PC-9 (cell line): Measurements from ENCODE around the gene HCN4. TPM values are rescaled to one million over a fixed set of nuclear protein-coding genes. Genes with fewer than 3 reads are reported as not detected.

Source experiments
- BruUV-seq: library from RNA; stranded (reverse); fragments of 400-500 nt; replicated peaks from 2 replicates; lab custom pipeline; 2021; lab: Mats Ljungman, UMichigan
- CTCF ChIA-PET: fragments of 300-600 bp; sonication (Branson Sonifier 250); formaldehyde crosslinking; loops from one replicate; lab custom pipeline; 2022; ENCODE audit warnings: antibody characterized with exemption; lab: Charles Lee
- POLR2A ChIA-PET: fragments of 300-600 bp; sonication (Branson Sonifier 250); formaldehyde crosslinking; loops from one replicate; lab custom pipeline; 2022; ENCODE audit warnings: antibody characterized with exemption; ENCODE audit not compliant: unreplicated experiment; lab: Charles Lee
- DNase-seq, 2 experiments: peaks; one replicate each; pipeline versions ENCODE4 v3.0.0 to v3.0.0-alpha.2; 2015 to 2022; ENCODE audit warnings: mixed read lengths in 1 of 2
- H2AFZ ChIP-seq: fragments of 200-600 bp; sonication (generic); 2 replicates; pipeline ENCODE4 v1.8.1; 2017; ENCODE audit warnings: antibody characterized with exemption
- H3F3A ChIP-seq: fragments of 200-600 bp; sonication (generic); 2 replicates; pipeline ENCODE4 v1.8.1; 2017; ENCODE audit warnings: antibody characterized with exemption, mild to moderate bottlenecking, low read depth; ENCODE audit not compliant: insufficient read depth
- H3K27ac ChIP-seq: fragments of 200-600 bp; sonication (generic); 2 replicates; pipeline ENCODE4 v1.6.1; 2016; ENCODE audit warnings: mixed run types
- H3K27me3 ChIP-seq: fragments of 200-600 bp; sonication (generic); 2 replicates; pipeline ENCODE4 v1.6.1; 2016; ENCODE audit warnings: low read depth, mixed run types; ENCODE audit not compliant: insufficient read depth
- H3K36me3 ChIP-seq: fragments of 200-600 bp; sonication (generic); 2 replicates; pipeline ENCODE4 v1.6.1; 2016; ENCODE audit warnings: low read depth, mixed run types
- H3K4me1 ChIP-seq: fragments of 200-600 bp; sonication (generic); replicated peaks from 2 replicates; pipeline ENCODE4 v1.6.1; 2016; ENCODE audit warnings: mixed run types; ENCODE audit not compliant: insufficient read depth
- H3K4me2 ChIP-seq: fragments of 200-600 bp; sonication (generic); 2 replicates; pipeline ENCODE4 v1.6.1; 2017; ENCODE audit warnings: mixed run types
- H3K4me3 ChIP-seq: fragments of 200-600 bp; sonication (generic); 2 replicates; pipeline ENCODE4 v1.6.1; 2016; ENCODE audit warnings: mixed run types
- H3K79me2 ChIP-seq: fragments of 200-600 bp; sonication (generic); 2 replicates; pipeline ENCODE4 v1.6.1; 2017; ENCODE audit warnings: low read depth, mixed run types
- H3K9me2 ChIP-seq: fragments of 200-600 bp; sonication (generic); 2 replicates; pipeline ENCODE4 v1.8.1; 2017; ENCODE audit warnings: mild to moderate bottlenecking; ENCODE audit not compliant: insufficient read depth
- H3K9me3 ChIP-seq: fragments of 200-600 bp; sonication (generic); 2 replicates; pipeline ENCODE4 v1.8.1; 2016; ENCODE audit warnings: low read depth; ENCODE audit not compliant: insufficient read depth
- H4K20me1 ChIP-seq: fragments of 200-600 bp; sonication (generic); 2 replicates; pipeline ENCODE4 v1.8.1; 2017; ENCODE audit not compliant: insufficient read depth
- EZH2 ChIP-seq: fragments of 200-600 bp; sonication (generic); IDR thresholded peaks from 2 replicates; pipeline ENCODE4 v1.8.0; 2017; ENCODE audit warnings: antibody characterized with exemption, low read depth
- intact Hi-C: fragments of 100-400 bp; cut with micrococcal nuclease; formaldehyde crosslinking; loops from one replicate; pipeline ENCODE4 v1.10.0; 2022; ENCODE audit not compliant: unreplicated experiment
- total RNA-seq: library from RNA; stranded (reverse); gene quantifications from 2 replicates; pipeline ENCODE4 v1.2.3, GENCODE V29; 2021
- TF ChIP-seq, protein P1 (sequence below): fragments of 200-600 bp; sonication (generic); conservative IDR thresholded peaks from 2 replicates; pipeline ENCODE4 v1.6.1; 2017; ENCODE audit warnings: mixed run types, antibody characterized with exemption, mild to moderate bottlenecking, moderate library complexity

Gene HCN4
- total RNA-seq, 1 experiment from 2014 or later: not detected

DNA sequence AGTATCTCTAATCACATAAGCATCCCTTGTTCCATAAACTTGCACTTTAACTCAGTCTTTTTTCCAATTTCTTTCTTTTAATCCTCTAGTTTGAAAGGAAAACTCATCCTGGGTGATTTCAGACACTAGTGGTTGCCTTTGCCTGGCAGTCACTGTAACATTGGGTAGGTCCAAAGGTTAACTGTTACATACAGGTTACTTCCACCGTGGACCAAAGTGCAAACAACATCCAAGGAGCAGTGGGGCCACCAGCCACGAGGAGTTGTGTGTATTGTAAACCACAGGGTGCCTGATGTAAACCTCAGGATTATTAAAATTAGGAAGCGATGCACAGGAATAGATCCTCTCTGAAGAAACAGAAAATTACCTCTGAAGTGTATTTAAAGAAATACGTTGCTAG is 75.0 kb downstream of the HCN4 start:
- no TSS peak for BruUV-seq
- intact Hi-C loops: no loop called here
- H3K4me1 ChIP-seq: no peaks in the 10 kb centered on the region
- no peaks in the 10 kb centered on the region for H3K9me3 ChIP-seq
- ChIA-PET CTCF (no interaction called here), POLR2A (no interaction called here)
- no peak overlapping the region for H3K4me3 ChIP-seq
- no peak for DNase-seq
- no peak overlapping the region for H3K27ac ChIP-seq
- no peaks in the 10 kb centered on the region for H3K27me3 ChIP-seq
- H3K36me3 ChIP-seq: no peaks in the 10 kb centered on the region
- no peaks in the 10 kb centered on the region for H3K79me2 ChIP-seq
- H2AFZ ChIP-seq: no peak overlapping the region
- no peaks in the 10 kb centered on the region for H3F3A ChIP-seq
- no peak overlapping the region for H3K4me2 ChIP-seq
- no peaks in the 10 kb centered on the region for H3K9me2 ChIP-seq
- TF ChIP-seq EZH2: no peak
- TF ChIP-seq, protein P1, sequence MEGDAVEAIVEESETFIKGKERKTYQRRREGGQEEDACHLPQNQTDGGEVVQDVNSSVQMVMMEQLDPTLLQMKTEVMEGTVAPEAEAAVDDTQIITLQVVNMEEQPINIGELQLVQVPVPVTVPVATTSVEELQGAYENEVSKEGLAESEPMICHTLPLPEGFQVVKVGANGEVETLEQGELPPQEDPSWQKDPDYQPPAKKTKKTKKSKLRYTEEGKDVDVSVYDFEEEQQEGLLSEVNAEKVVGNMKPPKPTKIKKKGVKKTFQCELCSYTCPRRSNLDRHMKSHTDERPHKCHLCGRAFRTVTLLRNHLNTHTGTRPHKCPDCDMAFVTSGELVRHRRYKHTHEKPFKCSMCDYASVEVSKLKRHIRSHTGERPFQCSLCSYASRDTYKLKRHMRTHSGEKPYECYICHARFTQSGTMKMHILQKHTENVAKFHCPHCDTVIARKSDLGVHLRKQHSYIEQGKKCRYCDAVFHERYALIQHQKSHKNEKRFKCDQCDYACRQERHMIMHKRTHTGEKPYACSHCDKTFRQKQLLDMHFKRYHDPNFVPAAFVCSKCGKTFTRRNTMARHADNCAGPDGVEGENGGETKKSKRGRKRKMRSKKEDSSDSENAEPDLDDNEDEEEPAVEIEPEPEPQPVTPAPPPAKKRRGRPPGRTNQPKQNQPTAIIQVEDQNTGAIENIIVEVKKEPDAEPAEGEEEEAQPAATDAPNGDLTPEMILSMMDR: no peak
- no peaks in the 10 kb centered on the region for H4K20me1 ChIP-seq

DNA sequence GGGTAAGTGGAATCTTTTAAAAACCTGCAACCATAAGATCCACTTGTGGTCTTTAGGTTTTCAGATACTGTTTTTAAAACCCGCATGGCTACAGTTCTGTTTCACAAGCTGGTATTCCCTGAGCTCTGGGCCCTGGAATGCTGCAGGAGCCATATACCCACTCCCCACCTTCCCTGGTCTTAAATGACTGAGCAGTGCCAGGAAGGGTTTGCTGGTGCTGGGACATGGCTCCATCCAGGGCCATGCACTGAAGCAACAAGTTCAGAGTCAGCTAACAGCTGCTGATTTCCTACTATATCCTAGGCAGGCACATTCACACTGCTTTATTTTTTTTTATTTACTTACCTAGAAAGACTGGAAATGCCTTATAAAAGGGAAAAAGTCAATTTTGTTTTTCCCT is 77.3 kb downstream of the HCN4 start:
- no peak overlapping the region for H2AFZ ChIP-seq
- TF ChIP-seq, protein P1: no peak
- TF ChIP-seq EZH2: no peak

DNA sequence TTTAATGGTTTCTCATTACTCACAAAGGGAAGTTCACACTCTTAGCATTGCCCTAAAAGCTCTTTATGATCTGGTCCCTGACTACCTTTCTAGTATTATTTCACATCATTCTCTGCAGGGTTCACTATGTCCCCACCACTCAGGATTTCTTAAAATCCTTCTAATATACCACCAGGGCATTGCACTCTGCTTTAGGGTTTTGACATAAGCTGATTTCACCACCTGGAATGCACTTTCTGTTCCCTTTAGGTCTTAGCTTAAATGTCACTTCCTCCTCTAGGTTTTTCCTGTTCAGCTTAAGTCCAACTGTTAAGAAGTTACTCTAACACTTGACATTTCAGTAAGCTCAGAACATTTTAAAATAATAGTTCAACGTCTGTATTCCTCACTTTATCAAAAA is 81.7 kb downstream of the HCN4 start:
- BruUV-seq: no TSS peak
- CTCF ChIA-PET: no interaction called here
- intact Hi-C loops: no loop called here

More for the DNA sequence above, 77.3 kb downstream of the HCN4 start:
- intact Hi-C loops: no loop called here
- H3K4me1 ChIP-seq: no peaks in the 10 kb centered on the region
- CTCF ChIA-PET: no interaction called here
- no TSS peak for BruUV-seq
- H3K9me3 ChIP-seq: no peaks in the 10 kb centered on the region
- H3K36me3 ChIP-seq: no peaks in the 10 kb centered on the region
- H3K27me3 ChIP-seq: no peaks in the 10 kb centered on the region
- no peaks in the 10 kb centered on the region for H3K79me2 ChIP-seq
- no peak for DNase-seq
- H3F3A ChIP-seq: no peaks in the 10 kb centered on the region
- H4K20me1 ChIP-seq: no peaks in the 10 kb centered on the region
- H3K4me3 ChIP-seq: no peak overlapping the region
- H3K4me2 ChIP-seq: no peak overlapping the region
- no peaks in the 10 kb centered on the region for H3K9me2 ChIP-seq
- no peak overlapping the region for H3K27ac ChIP-seq
- POLR2A ChIA-PET: no interaction called here

More for the DNA sequence above, 81.7 kb downstream of the HCN4 start:
- H3K9me2 ChIP-seq: no peaks in the 10 kb centered on the region
- H4K20me1 ChIP-seq: no peaks in the 10 kb centered on the region
- no peak overlapping the region for H3K4me2 ChIP-seq
- no peaks in the 10 kb centered on the region for H3K4me1 ChIP-seq
- DNase-seq: no peak
- POLR2A ChIA-PET: interaction anchor here (0.6 kb wide), 1 partner anchor 1036 kb away, joined by 5 read pairs; no protein-coding TSS in a partner anchor
- H3K36me3 ChIP-seq: no peaks in the 10 kb centered on the region
- H3K79me2 ChIP-seq: no peaks in the 10 kb centered on the region
- TF ChIP-seq EZH2: no peak
- TF ChIP-seq, protein P1: no peak
- H3K27ac ChIP-seq: no peak overlapping the region
- H2AFZ ChIP-seq: no peak overlapping the region
- no peaks in the 10 kb centered on the region for H3F3A ChIP-seq
- H3K27me3 ChIP-seq: no peaks in the 10 kb centered on the region
- H3K4me3 ChIP-seq: no peak overlapping the region
- H3K9me3 ChIP-seq: no peaks in the 10 kb centered on the region
